Naive thymus-derived CD4-positive, alpha-beta T cell (primary cell): ENCODE measurements around the gene MORN1. TPM values are rescaled to one million over a fixed set of nuclear protein-coding genes. Genes with fewer than 3 reads are reported as not detected.

ENCODE experiments used
- ATAC-seq: fragments of 150-1000 bp; cut with Tn5 transposase; 2 replicates; pipeline ENCODE4 v1.10.0; 2021; ENCODE audit warnings: mild to moderate bottlenecking, moderate library complexity
- CTCF ChIA-PET: fragments of 350-600 bp; sonication (Branson Sonifier 250); formaldehyde crosslinking; loops from one replicate; lab custom pipeline; 2021; ENCODE audit warnings: antibody characterized with exemption; lab: Charles Lee
- POLR2A ChIA-PET: fragments of 350-600 bp; sonication (Branson Sonifier 250); formaldehyde crosslinking; loops from one replicate; lab custom pipeline; 2021; ENCODE audit warnings: antibody characterized with exemption, inconsistent platforms; lab: Charles Lee
- DNase-seq, 9 donors: peaks; one replicate each; pipeline versions ENCODE4 v3.0.0 to v3.0.0-alpha.2; 2020 to 2022; ENCODE audit warnings: mixed read lengths in 1 of 9
- H3K27ac ChIP-seq: one replicate; pipeline ENCODE4 v1.7.0; 2013; ENCODE audit warnings: mild to moderate bottlenecking, low read depth, low read length, moderate library complexity
- H3K27me3 ChIP-seq, 2 donors: one replicate each; pipeline ENCODE4 v1.7.0; 2013; ENCODE audit warnings: low read length in 2 of 2, mild to moderate bottlenecking in 2 of 2, moderate library complexity in 2 of 2; ENCODE audit not compliant: control insufficient read depth in 2 of 2, insufficient read depth in 2 of 2
- H3K36me3 ChIP-seq, 3 experiments: 1 replicate in 2 of 3; 2 replicates in 1 of 3; pipeline ENCODE4 v1.7.0; 2013; ENCODE audit warnings: low read length in 3 of 3, mild to moderate bottlenecking in 3 of 3, moderate library complexity in 1 of 3; ENCODE audit not compliant: insufficient read depth in 3 of 3, control insufficient read depth in 2 of 3
- H3K4me1 ChIP-seq, 2 donors: one replicate each; pipeline ENCODE4 v1.7.0; 2013; ENCODE audit warnings: low read length in 2 of 2, mild to moderate bottlenecking in 2 of 2, moderate library complexity in 1 of 2; ENCODE audit not compliant: control insufficient read depth in 2 of 2, insufficient read depth in 2 of 2
- H3K4me3 ChIP-seq: 2 replicates; pipeline ENCODE4 v1.7.0; 2013; ENCODE audit warnings: mild to moderate bottlenecking, low read length
- H3K9me3 ChIP-seq, 3 experiments: 1 replicate in 2 of 3; 2 replicates in 1 of 3; pipeline ENCODE4 v1.7.0; 2013; ENCODE audit warnings: low read length in 3 of 3; ENCODE audit not compliant: control insufficient read depth in 2 of 3
- H3K27ac Mint-ChIP-seq, 9 donors: one replicate each; pipeline ENCODE4 v1.8.0; 2020 to 2022; ENCODE audit warnings: mixed read lengths in 9 of 9, mild to moderate bottlenecking in 8 of 9, moderate library complexity in 5 of 9, inconsistent platforms in 2 of 9
- H3K27me3 Mint-ChIP-seq, 5 donors: one replicate each; pipeline ENCODE4 v1.8.0; 2021 to 2022; ENCODE audit warnings: mixed read lengths in 5 of 5, mild to moderate bottlenecking in 1 of 5
- H3K36me3 Mint-ChIP-seq, 5 donors: one replicate each; pipeline ENCODE4 v1.8.0; 2020 to 2022; ENCODE audit warnings: mixed read lengths in 5 of 5, mild to moderate bottlenecking in 3 of 5, inconsistent platforms in 1 of 5
- H3K4me1 Mint-ChIP-seq, 7 donors: one replicate each; pipeline ENCODE4 v1.8.0; 2020 to 2022; ENCODE audit warnings: mixed read lengths in 7 of 7, mild to moderate bottlenecking in 3 of 7, inconsistent platforms in 1 of 7
- H3K4me3 Mint-ChIP-seq, 10 donors: one replicate each; pipeline ENCODE4 v1.8.0; 2020 to 2022; ENCODE audit warnings: mild to moderate bottlenecking in 10 of 10, mixed read lengths in 10 of 10, moderate library complexity in 6 of 10, inconsistent platforms in 2 of 10
- H3K9me3 Mint-ChIP-seq, 11 donors: one replicate each; pipeline ENCODE4 v1.8.0; 2020 to 2022; ENCODE audit warnings: mixed read lengths in 11 of 11, mild to moderate bottlenecking in 4 of 11, inconsistent platforms in 1 of 11, moderate library complexity in 1 of 11
- intact Hi-C, 2 donors: fragments of 100-400 bp; cut with micrococcal nuclease; formaldehyde crosslinking; loops; one replicate each; pipeline ENCODE4 v1.15.1; 2023
- polyA plus RNA-seq, 2 donors: library from polyadenylated mRNA; unstranded; fragments of 300-500 nt; fragmentation: Illumina TruSeq; gene quantifications; one replicate each; pipeline ENCODE4 v1.2.3, GENCODE V29; 2021
- total RNA-seq, 6 experiments: library from RNA in 5 of 6; stranded (reverse) in 5 of 6; gene quantifications; 1 replicate in 5 of 6; 2 replicates in 1 of 6; pipeline ENCODE4 v1.2.3 and lab custom pipeline; 2021 to 2026

MORN1 gene
- total and polyA plus RNA-seq, 7 experiments from 2014 or later = 5.0 to 16.4 (median 9.2) TPM

- H3K27ac ChIP-seq = no peak overlapping the region
- H3K27ac Mint-ChIP-seq = peak overlapping the region in 2 of 9 donors; percentile 29 to 76
- ChIA-PET POLR2A (interaction anchor here (1.4 kb wide), 1 partner anchor 185 kb away, joined by 3 read pairs; no protein-coding TSS in a partner anchor), CTCF (interaction anchor here (0.6 to 2.1 kb wide), 2 partner anchors 189 to 255 kb away, joined by 3 to 14 read pairs; partner anchors contain the start of gene FAAP20)
- H3K4me1 ChIP-seq = peaks cover 6 to 7% of the 10 kb centered on the region in 2 donors
- no peaks in the 10 kb centered on the region for H3K27me3 ChIP-seq
- no peaks in the 10 kb centered on the region for H3K9me3 Mint-ChIP-seq
- no peak overlapping the region for H3K4me3 Mint-ChIP-seq
- H3K4me3 ChIP-seq = no peak overlapping the region
- DNase-seq (peak in 1 of 9 donors; percentile 3), ATAC-seq (no peak)
- no peaks in the 10 kb centered on the region for H3K9me3 ChIP-seq
- H3K36me3 ChIP-seq = no peaks in the 10 kb centered on the region
- H3K4me1 Mint-ChIP-seq = peaks cover 0 to 4% (median 0%) of the 10 kb centered on the region in 7 donors
- intact Hi-C loops = loop anchor here in 1 of 2 donors (5.0 to 10.0 kb wide), 2 partner anchors 69 to 252 kb away; no protein-coding TSS in a partner anchor
- no peaks in the 10 kb centered on the region for H3K36me3 Mint-ChIP-seq
- H3K27me3 Mint-ChIP-seq = no peaks in the 10 kb centered on the region
These were observed 7.1 kb downstream of the MORN1 start for GRCh38 chr1:2384130-2384860.

GRCh38 chr1:2383576-2383975, 7.8 kb downstream of the MORN1 start:
- intact Hi-C loops = loop anchor here in 1 of 2 donors (5.0 to 10.0 kb wide), 2 partner anchors 69 to 251 kb away; no protein-coding TSS in a partner anchor
- POLR2A ChIA-PET = interaction anchor here (1.4 kb wide), 1 partner anchor 184 kb away, joined by 3 read pairs; no protein-coding TSS in a partner anchor
- Histone ChIP-seq H3K9me3 (no peaks in the 10 kb centered on the region), H3K4me3 (no peak overlapping the region), H3K27me3 (no peaks in the 10 kb centered on the region), H3K36me3 (no peaks in the 10 kb centered on the region), H3K4me1 (peaks cover 6 to 7% of the 10 kb centered on the region in 2 donors), H3K27ac (no peak overlapping the region)
- CTCF ChIA-PET = interaction anchor here (0.6 to 2.1 kb wide), 2 partner anchors 188 to 254 kb away, joined by 3 to 14 read pairs; partner anchors contain the start of gene FAAP20
- ATAC-seq (no peak), DNase-seq (peak in 1 of 9 donors; percentile 4)
- Mint-ChIP-seq H3K36me3 (no peaks in the 10 kb centered on the region), H3K27ac (peak overlapping the region in 1 of 9 donors; percentile 36), H3K9me3 (no peaks in the 10 kb centered on the region), H3K4me3 (no peak overlapping the region), H3K4me1 (peaks cover 0 to 4% (median 0%) of the 10 kb centered on the region in 7 donors), H3K27me3 (no peaks in the 10 kb centered on the region)

GRCh38 chr1:2382621-2383361, 8.6 kb downstream of the MORN1 start:
- Mint-ChIP-seq H3K27ac (no peak overlapping the region), H3K4me3 (no peak overlapping the region), H3K36me3 (no peaks in the 10 kb centered on the region), H3K4me1 (peaks cover 0 to 4% (median 0%) of the 10 kb centered on the region in 7 donors), H3K9me3 (no peaks in the 10 kb centered on the region), H3K27me3 (no peaks in the 10 kb centered on the region)
- ATAC-seq (no peak), DNase-seq (peak in 2 of 9 donors; percentile 11 to 13)
- CTCF ChIA-PET = interaction anchor here (1.4 to 4.2 kb wide), 5 partner anchors 152 to 190 kb away, joined by 7 to 78 read pairs (median 9); partner anchors contain the start of gene FAAP20
- no peaks in the 10 kb centered on the region for H3K9me3 ChIP-seq
- POLR2A ChIA-PET = interaction anchor here (1.4 to 2.5 kb wide), 4 partner anchors 183 to 194 kb away, joined by 3 to 29 read pairs (median 6); partner anchors contain the start of gene FAAP20
- H3K36me3 ChIP-seq = no peaks in the 10 kb centered on the region
- H3K4me3 ChIP-seq = no peak overlapping the region
- intact Hi-C loops = loop anchor here in 1 of 2 donors (5.0 to 10.0 kb wide), 2 partner anchors 68 to 250 kb away; no protein-coding TSS in a partner anchor
- H3K4me1 ChIP-seq = peaks cover 6 to 7% of the 10 kb centered on the region in 2 donors
- H3K27ac ChIP-seq = no peak overlapping the region
- H3K27me3 ChIP-seq = no peaks in the 10 kb centered on the region

GRCh38 chr1:2381741-2382620, 9.4 kb downstream of the MORN1 start:
- Histone ChIP-seq H3K27ac (no peak overlapping the region), H3K4me1 (peaks cover 6 to 7% of the 10 kb centered on the region in 2 donors), H3K27me3 (no peaks in the 10 kb centered on the region), H3K9me3 (no peaks in the 10 kb centered on the region), H3K4me3 (no peak overlapping the region), H3K36me3 (no peaks in the 10 kb centered on the region)
- peak; percentile 97 for ATAC-seq
- no peaks in the 10 kb centered on the region for H3K36me3 Mint-ChIP-seq
- peaks cover 0 to 4% (median 0%) of the 10 kb centered on the region in 7 donors for H3K4me1 Mint-ChIP-seq
- no peak overlapping the region for H3K27ac Mint-ChIP-seq
- ChIA-PET CTCF (interaction anchor here (0.9 to 4.2 kb wide), 11 partner anchors 28 to 193 kb away, joined by 3 to 78 read pairs (median 4); partner anchors contain the start of gene FAAP20), POLR2A (interaction anchor here (0.8 to 2.5 kb wide), 5 partner anchors 186 to 250 kb away, joined by 3 to 29 read pairs (median 5); partner anchors contain the start of gene FAAP20)
- DNase-seq = peak; percentile 55 to 83 (median 71)
- intact Hi-C loops = loop anchor here (1.0 to 10.0 kb wide), 4 partner anchors 67 to 250 kb away; no protein-coding TSS in a partner anchor
- no peaks in the 10 kb centered on the region for H3K9me3 Mint-ChIP-seq
- H3K27me3 Mint-ChIP-seq = no peaks in the 10 kb centered on the region
- H3K4me3 Mint-ChIP-seq = no peak overlapping the region

- no peaks in the 10 kb centered on the region for H3K9me3 Mint-ChIP-seq
These were observed 10.3 kb downstream of the MORN1 start for GRCh38 chr1:2380816-2381591.

More at GRCh38 chr1:2380816-2381591, 10.3 kb downstream of the MORN1 start:
- Histone ChIP-seq H3K27ac (no peak overlapping the region), H3K4me1 (peaks cover 6 to 7% of the 10 kb centered on the region in 2 donors), H3K9me3 (no peaks in the 10 kb centered on the region), H3K4me3 (no peak overlapping the region), H3K27me3 (no peaks in the 10 kb centered on the region), H3K36me3 (no peaks in the 10 kb centered on the region)
- Mint-ChIP-seq H3K4me3 (peak overlapping the region in 1 of 10 donors; percentile 7), H3K4me1 (peaks cover 0 to 4% (median 0%) of the 10 kb centered on the region in 7 donors), H3K27ac (peak overlapping the region in 1 of 9 donors; percentile 46), H3K36me3 (no peaks in the 10 kb centered on the region), H3K27me3 (no peaks in the 10 kb centered on the region)
- CTCF ChIA-PET = interaction anchor here (0.6 to 4.2 kb wide), 14 partner anchors 10 to 192 kb away, joined by 3 to 78 read pairs (median 3); partner anchors contain the start of genes FAAP20 and MORN1
- no peak for ATAC-seq
- POLR2A ChIA-PET = interaction anchor here (0.8 to 2.5 kb wide), 5 partner anchors 185 to 249 kb away, joined by 3 to 29 read pairs (median 5); partner anchors contain the start of gene FAAP20
- peak in 1 of 9 donors; percentile 4 for DNase-seq
- intact Hi-C loops = loop anchor here (1.0 to 10.0 kb wide), 4 partner anchors 66 to 249 kb away; no protein-coding TSS in a partner anchor
